HCT116 (cell line): ENCODE data around the gene CXCL10. TPM values are rescaled to one million over a fixed set of nuclear protein-coding genes. Genes with fewer than 3 reads are reported as not detected.

Experiments
- ATAC-seq: fragments of 200-7000 bp; cut with Tn5 transposase; 2 replicates; pipeline ENCODE4 v1.9.1; 2020; ENCODE audit warnings: mild to moderate bottlenecking, moderate library complexity
- BruUV-seq: library from RNA; stranded (reverse); fragments of 400-500 nt; replicated peaks from 2 replicates; lab custom pipeline; 2021; lab: Mats Ljungman, UMichigan
- CTCF ChIA-PET: fragments of 300-600 bp; sonication (Branson Sonifier 250); formaldehyde crosslinking; loops from one replicate; lab custom pipeline; 2021; ENCODE audit warnings: antibody characterized with exemption; lab: Charles Lee
- POLR2A ChIA-PET: fragments of 300-600, 350-600 bp; sonication (Branson Sonifier 250); formaldehyde crosslinking; loops from one replicate; lab custom pipeline; 2021; ENCODE audit warnings: antibody characterized with exemption; lab: Charles Lee
- RAD21 ChIA-PET, 2 experiments: fragments of 300-600 bp; sonication (Branson Sonifier 250); formaldehyde crosslinking; loops; one replicate each; lab custom pipeline; 2023; ENCODE audit warnings: low total read pairs in 2 of 2; ENCODE audit not compliant: uncharacterized antibody in 2 of 2, unreplicated experiment in 2 of 2, low non-redundant PET in 1 of 2; lab: Charles Lee
- DNase-seq: peaks from one replicate; pipeline ENCODE4 v3.0.0-alpha.2; 2010; ENCODE audit warnings: low read depth, low spot score
- H2AFZ ChIP-seq: fragments of 200-600 bp; shearing (Covaris generic), sonication (generic); 2 replicates; pipeline ENCODE4 v1.6.1; 2017; ENCODE audit warnings: low read depth, mixed run types, mixed read lengths, antibody characterized with exemption, low read length; ENCODE audit not compliant: poor library complexity, severe bottlenecking
- H3K27ac ChIP-seq: 2 replicates; pipeline ENCODE4 v1.5.1; 2012; ENCODE audit warnings: low read depth, low read length
- H3K27me3 ChIP-seq: fragments of 200-600 bp; sonication (generic); 2 replicates; pipeline ENCODE4 v1.6.1; 2016; ENCODE audit warnings: mixed run types, low read length, mixed read lengths; ENCODE audit not compliant: insufficient read depth
- H3K36me3 ChIP-seq, 2 experiments: fragments of 200-500 bp in 1 of 2; fragments of 200-600 bp in 1 of 2; sonication (Bioruptor generic) in 1 of 2; sonication (generic) in 1 of 2; 2 replicates each; pipeline versions ENCODE4 v1.5.1 to v1.6.1; 2014 to 2016; ENCODE audit warnings: low read length in 2 of 2, inconsistent platforms in 1 of 2, mixed read lengths in 1 of 2, mixed run types in 1 of 2; ENCODE audit not compliant: insufficient read depth in 2 of 2, control insufficient read depth in 1 of 2
- H3K4me1 ChIP-seq, 2 experiments: fragments of 200-600 bp in 1 of 2; sonication (generic) in 1 of 2; 2 replicates each; pipeline versions ENCODE4 v1.5.1 to v1.6.1; 2012 to 2017; ENCODE audit warnings: low read length in 2 of 2, inconsistent platforms in 1 of 2, mild to moderate bottlenecking in 1 of 2, mixed read lengths in 1 of 2, mixed run types in 1 of 2, moderate library complexity in 1 of 2; ENCODE audit not compliant: insufficient read depth in 2 of 2, control insufficient read depth in 1 of 2
- H3K4me2 ChIP-seq: fragments of 200-600 bp; sonication (generic); 2 replicates; pipeline ENCODE4 v1.6.1; 2017; ENCODE audit warnings: mixed run types, low read length, mixed read lengths
- H3K4me3 ChIP-seq, 2 experiments: fragments of 200-600 bp in 1 of 2; sonication (generic) in 1 of 2; replicated peaks in 1 of 2; 2 replicates each; pipeline ENCODE4 v1.5.1; 2011 to 2016; ENCODE audit warnings: low read length in 2 of 2, control low read depth in 1 of 2, low read depth in 1 of 2, mild to moderate bottlenecking in 1 of 2, mixed read lengths in 1 of 2, mixed run types in 1 of 2
- H3K79me2 ChIP-seq: fragments of 200-600 bp; sonication (generic); 2 replicates; pipeline ENCODE4 v1.6.1; 2017; ENCODE audit warnings: mild to moderate bottlenecking, mixed run types, low read length, moderate library complexity, mixed read lengths; ENCODE audit not compliant: insufficient read depth
- H3K9ac ChIP-seq: fragments of 200-600 bp; sonication (generic); 2 replicates; pipeline ENCODE4 v1.6.1; 2016; ENCODE audit warnings: low read length, mixed read lengths
- H3K9me2 ChIP-seq: fragments of 200-600 bp; sonication (generic), shearing (Covaris generic); 2 replicates; pipeline ENCODE4 v1.6.1; 2017; ENCODE audit warnings: mixed run types, mild to moderate bottlenecking, moderate library complexity; ENCODE audit not compliant: insufficient read depth
- H3K9me3 ChIP-seq, 2 experiments: fragments of 200-500 bp in 1 of 2; fragments of 200-600 bp in 1 of 2; sonication (Bioruptor generic) in 1 of 2; sonication (generic) in 1 of 2; 2 replicates each; pipeline ENCODE4 v1.6.1; 2014 to 2017; ENCODE audit warnings: low read length in 2 of 2, mixed read lengths in 2 of 2, inconsistent platforms in 1 of 2, low read depth in 1 of 2, mild to moderate bottlenecking in 1 of 2, mixed run types in 1 of 2, moderate library complexity in 1 of 2; ENCODE audit not compliant: control insufficient read depth in 1 of 2, insufficient read depth in 1 of 2
- H4K20me1 ChIP-seq: fragments of 200-600 bp; sonication (generic), shearing (Covaris generic); 2 replicates; pipeline ENCODE4 v1.6.1; 2017; ENCODE audit warnings: mixed run types, mild to moderate bottlenecking, moderate library complexity; ENCODE audit not compliant: insufficient read depth
- CTCF ChIP-seq, 3 experiments: fragments of 200-600 bp in 1 of 3; sonication (generic) in 1 of 3; IDR thresholded peaks in 2 of 3; conservative IDR thresholded peaks in 1 of 3; 2 replicates each; pipeline ENCODE4 v1.5.1; 2012 to 2017; ENCODE audit warnings: low read depth in 2 of 3, low read length in 2 of 3, antibody characterized with exemption in 1 of 3, borderline replicate concordance in 1 of 3, control low read depth in 1 of 3, mild to moderate bottlenecking in 1 of 3, mixed read lengths in 1 of 3, mixed run types in 1 of 3, moderate library complexity in 1 of 3; ENCODE audit not compliant: insufficient read depth in 1 of 3
- POLR2A ChIP-seq: IDR thresholded peaks from 2 replicates; pipeline ENCODE4 v1.7.0; 2011; ENCODE audit warnings: borderline replicate concordance; ENCODE audit not compliant: insufficient read depth, insufficient read length; ENCODE audit errors: extremely low read depth
- RAD21 ChIP-seq: IDR thresholded peaks from 2 replicates; pipeline ENCODE4 v1.6.1; 2012; ENCODE audit warnings: low read depth, mild to moderate bottlenecking
- intact Hi-C: fragments of 100-400 bp; cut with micrococcal nuclease; formaldehyde crosslinking; loops from 2 replicates; pipeline ENCODE4 v1.10.0; 2022
- total RNA-seq: library from RNA; stranded (reverse); gene quantifications from one replicate; pipeline ENCODE4 v1.2.1, GENCODE V29; 2021; ENCODE audit not compliant: unreplicated experiment
- TF ChIP-seq, protein P1 (sequence below): IDR thresholded peaks from 2 replicates; pipeline ENCODE4 v1.6.1; 2012
- TF ChIP-seq, protein P2 (sequence below): IDR thresholded peaks from 2 replicates; pipeline ENCODE4 v1.6.1; 2012; ENCODE audit warnings: low read depth

The CXCL10 gene
- total RNA-seq, 1 experiment from 2014 or later, result not detected

DNA sequence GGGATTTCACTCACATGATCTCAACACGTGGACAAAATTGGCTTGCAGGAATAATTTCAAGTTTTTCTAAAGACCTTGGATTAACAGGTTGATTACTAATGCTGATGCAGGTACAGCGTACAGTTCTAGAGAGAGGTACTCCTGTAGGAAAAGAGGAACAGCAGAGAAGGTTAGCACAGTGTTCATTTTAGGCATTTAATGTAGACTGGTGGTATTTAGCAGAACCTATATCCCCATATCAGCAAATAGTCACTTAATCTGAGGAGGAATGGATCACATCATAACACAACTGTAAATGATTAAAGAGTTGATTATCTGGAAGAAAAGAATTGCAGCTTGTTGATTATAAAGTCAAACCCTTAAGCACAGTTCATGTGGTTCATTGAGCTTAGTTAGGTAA lies 620 bp downstream of the CXCL10 start:
- Histone ChIP-seq H4K20me1 (no peaks in the 10 kb centered on the region), H3K79me2 (no peaks in the 10 kb centered on the region), H3K4me2 (no peak overlapping the region), H3K9ac (no peak overlapping the region), H3K4me3 (no peak overlapping the region), H3K36me3 (no peaks in the 10 kb centered on the region), H3K27me3 (no peaks in the 10 kb centered on the region), H2AFZ (no peak overlapping the region), H3K9me2 (no peaks in the 10 kb centered on the region), H3K27ac (no peak overlapping the region), H3K9me3 (no peaks in the 10 kb centered on the region), H3K4me1 (no peaks in the 10 kb centered on the region)
- intact Hi-C loops, result no loop called here
- ChIA-PET POLR2A (no interaction called here), RAD21 (no interaction called here), CTCF (no interaction called here)
- DNase-seq (no peak), ATAC-seq (no peak)
- no peak for TF ChIP-seq CTCF (IDR thresholded peaks at IDR 0.05 in 2 of 3, conservative IDR thresholded peaks at IDR 0.05 in 1 of 3; ENCODE audit: borderline replicate concordance in 1 of 3, insufficient read depth in 1 of 3, low read depth in 2 of 3, low read length in 2 of 3)
- no peak for TF ChIP-seq POLR2A
- TF ChIP-seq, protein P1, sequence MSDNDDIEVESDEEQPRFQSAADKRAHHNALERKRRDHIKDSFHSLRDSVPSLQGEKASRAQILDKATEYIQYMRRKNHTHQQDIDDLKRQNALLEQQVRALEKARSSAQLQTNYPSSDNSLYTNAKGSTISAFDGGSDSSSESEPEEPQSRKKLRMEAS, result no peak
- TF ChIP-seq, protein P2, sequence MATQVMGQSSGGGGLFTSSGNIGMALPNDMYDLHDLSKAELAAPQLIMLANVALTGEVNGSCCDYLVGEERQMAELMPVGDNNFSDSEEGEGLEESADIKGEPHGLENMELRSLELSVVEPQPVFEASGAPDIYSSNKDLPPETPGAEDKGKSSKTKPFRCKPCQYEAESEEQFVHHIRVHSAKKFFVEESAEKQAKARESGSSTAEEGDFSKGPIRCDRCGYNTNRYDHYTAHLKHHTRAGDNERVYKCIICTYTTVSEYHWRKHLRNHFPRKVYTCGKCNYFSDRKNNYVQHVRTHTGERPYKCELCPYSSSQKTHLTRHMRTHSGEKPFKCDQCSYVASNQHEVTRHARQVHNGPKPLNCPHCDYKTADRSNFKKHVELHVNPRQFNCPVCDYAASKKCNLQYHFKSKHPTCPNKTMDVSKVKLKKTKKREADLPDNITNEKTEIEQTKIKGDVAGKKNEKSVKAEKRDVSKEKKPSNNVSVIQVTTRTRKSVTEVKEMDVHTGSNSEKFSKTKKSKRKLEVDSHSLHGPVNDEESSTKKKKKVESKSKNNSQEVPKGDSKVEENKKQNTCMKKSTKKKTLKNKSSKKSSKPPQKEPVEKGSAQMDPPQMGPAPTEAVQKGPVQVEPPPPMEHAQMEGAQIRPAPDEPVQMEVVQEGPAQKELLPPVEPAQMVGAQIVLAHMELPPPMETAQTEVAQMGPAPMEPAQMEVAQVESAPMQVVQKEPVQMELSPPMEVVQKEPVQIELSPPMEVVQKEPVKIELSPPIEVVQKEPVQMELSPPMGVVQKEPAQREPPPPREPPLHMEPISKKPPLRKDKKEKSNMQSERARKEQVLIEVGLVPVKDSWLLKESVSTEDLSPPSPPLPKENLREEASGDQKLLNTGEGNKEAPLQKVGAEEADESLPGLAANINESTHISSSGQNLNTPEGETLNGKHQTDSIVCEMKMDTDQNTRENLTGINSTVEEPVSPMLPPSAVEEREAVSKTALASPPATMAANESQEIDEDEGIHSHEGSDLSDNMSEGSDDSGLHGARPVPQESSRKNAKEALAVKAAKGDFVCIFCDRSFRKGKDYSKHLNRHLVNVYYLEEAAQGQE, result no peak
- TF ChIP-seq RAD21, result no peak
- no TSS peak for BruUV-seq
